Measurements from ENCODE around the gene HCK. TPM values are rescaled to one million over a fixed set of nuclear protein-coding genes. Genes with fewer than 3 reads are reported as not detected.

The HCK gene
- total RNA-seq, 1 donor from 2014 or later: 49.0 TPM

DNA sequence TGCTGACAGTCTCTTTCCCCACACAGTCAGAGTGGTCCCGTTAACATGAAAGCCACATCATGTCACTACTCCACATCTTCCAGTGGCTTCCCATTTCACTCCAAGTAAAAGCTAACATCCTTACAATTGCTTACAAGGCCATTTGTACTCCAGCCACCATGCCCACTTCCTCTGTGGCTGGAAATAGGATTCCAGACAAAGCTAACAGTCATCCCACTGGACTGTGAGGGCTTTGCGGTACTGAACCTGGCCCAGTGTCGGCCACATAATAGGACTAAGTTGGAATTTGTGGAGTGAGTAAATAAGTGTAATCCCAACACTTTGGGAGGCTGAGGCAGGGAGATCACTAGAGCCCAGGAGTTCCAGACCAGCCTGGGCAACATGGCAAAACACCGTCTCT is 31.0 kb upstream of the HCK start:
- intact Hi-C loops (cut with DNase I): loop anchor here (10.0 kb wide), 1 partner anchor 166 kb away; no protein-coding TSS in a partner anchor
- H3K27me3 ChIP-seq: peaks cover 22% of the 10 kb centered on the region
- peaks cover 10% of the 10 kb centered on the region for H3K4me1 ChIP-seq
- H3K4me3 ChIP-seq: no peak overlapping the region
- DNase-seq (no peak), ATAC-seq (no peak)
- TF ChIP-seq, protein P1, sequence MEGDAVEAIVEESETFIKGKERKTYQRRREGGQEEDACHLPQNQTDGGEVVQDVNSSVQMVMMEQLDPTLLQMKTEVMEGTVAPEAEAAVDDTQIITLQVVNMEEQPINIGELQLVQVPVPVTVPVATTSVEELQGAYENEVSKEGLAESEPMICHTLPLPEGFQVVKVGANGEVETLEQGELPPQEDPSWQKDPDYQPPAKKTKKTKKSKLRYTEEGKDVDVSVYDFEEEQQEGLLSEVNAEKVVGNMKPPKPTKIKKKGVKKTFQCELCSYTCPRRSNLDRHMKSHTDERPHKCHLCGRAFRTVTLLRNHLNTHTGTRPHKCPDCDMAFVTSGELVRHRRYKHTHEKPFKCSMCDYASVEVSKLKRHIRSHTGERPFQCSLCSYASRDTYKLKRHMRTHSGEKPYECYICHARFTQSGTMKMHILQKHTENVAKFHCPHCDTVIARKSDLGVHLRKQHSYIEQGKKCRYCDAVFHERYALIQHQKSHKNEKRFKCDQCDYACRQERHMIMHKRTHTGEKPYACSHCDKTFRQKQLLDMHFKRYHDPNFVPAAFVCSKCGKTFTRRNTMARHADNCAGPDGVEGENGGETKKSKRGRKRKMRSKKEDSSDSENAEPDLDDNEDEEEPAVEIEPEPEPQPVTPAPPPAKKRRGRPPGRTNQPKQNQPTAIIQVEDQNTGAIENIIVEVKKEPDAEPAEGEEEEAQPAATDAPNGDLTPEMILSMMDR (IDR thresholded peaks at IDR 0.05): no peak
- H3K36me3 ChIP-seq: no peaks in the 10 kb centered on the region
- no peaks in the 10 kb centered on the region for H3K9me3 ChIP-seq
- no peak overlapping the region for H3K27ac ChIP-seq

GRCh38 chr20:32024683-32025295 is 27.3 kb upstream of the HCK start:
- H3K36me3 ChIP-seq: no peaks in the 10 kb centered on the region
- intact Hi-C loops (cut with DNase I): loop anchor here (10.0 kb wide), 1 partner anchor 170 kb away; no protein-coding TSS in a partner anchor
- no peaks in the 10 kb centered on the region for H3K9me3 ChIP-seq
- peaks cover 3% of the 10 kb centered on the region for H3K4me1 ChIP-seq
- TF ChIP-seq, protein P1 (IDR thresholded peaks at IDR 0.05): no peak
- H3K27ac ChIP-seq: no peak overlapping the region
- H3K27me3 ChIP-seq: peaks cover 17% of the 10 kb centered on the region
- no peak for DNase-seq
- no peak overlapping the region for H3K4me3 ChIP-seq
- ATAC-seq: no peak

- intact Hi-C loops (cut with DNase I): loop anchor here (10.0 kb wide), 1 partner anchor 173 kb away; no protein-coding TSS in a partner anchor
- no peak for DNase-seq
- Histone ChIP-seq H3K4me3 (no peak overlapping the region), H3K4me1 (peaks cover 8% of the 10 kb centered on the region), H3K36me3 (no peaks in the 10 kb centered on the region), H3K27me3 (no peaks in the 10 kb centered on the region), H3K27ac (no peak overlapping the region), H3K9me3 (no peaks in the 10 kb centered on the region)
- TF ChIP-seq, protein P1 (IDR thresholded peaks at IDR 0.05): no peak
- no peak for ATAC-seq
Measured at GRCh38 chr20:32027643-32028042, 24.4 kb upstream of the HCK start.

DNA sequence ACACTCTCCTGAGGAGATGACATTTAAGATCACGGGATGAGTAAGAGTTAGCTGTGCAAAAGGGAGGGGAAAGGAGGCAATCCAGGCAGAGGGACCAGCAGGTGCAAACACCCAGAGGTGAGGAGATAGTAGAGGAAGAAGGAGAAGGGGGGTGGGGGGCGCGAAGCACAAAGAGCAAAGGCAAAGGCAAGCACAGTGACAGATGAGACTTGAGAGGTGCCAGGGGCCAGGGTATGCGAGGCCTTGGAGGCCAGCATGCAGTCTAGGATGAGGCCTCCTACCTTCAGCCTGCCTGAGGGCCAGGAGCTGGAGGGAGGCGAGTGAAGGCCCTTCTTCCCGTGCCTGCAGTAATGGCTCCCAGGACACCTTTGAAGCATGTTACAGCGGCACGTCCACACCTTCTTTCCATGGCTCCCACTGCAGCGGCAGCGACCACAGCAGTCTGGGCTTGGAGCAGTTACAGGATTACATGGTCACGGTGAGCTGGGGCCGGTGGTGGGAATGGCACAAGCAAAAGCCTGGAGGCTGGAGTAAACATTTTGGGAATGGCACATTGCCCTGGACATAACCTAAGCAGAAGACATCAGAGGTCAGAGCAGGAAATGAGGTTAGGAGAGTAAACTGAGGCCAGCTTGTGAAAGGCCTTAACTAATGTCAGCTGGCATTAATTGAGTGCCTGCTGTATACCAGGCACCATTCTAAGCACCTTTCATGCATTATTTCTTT is 23.2 kb upstream of the HCK start:
- intact Hi-C loops (cut with DNase I): loop anchor here (10.0 kb wide), 1 partner anchor 174 kb away; no protein-coding TSS in a partner anchor

GRCh38 chr20:32029561-32029960 is 22.5 kb upstream of the HCK start:
- ATAC-seq (no peak), DNase-seq (no peak)
- Histone ChIP-seq H3K36me3 (no peaks in the 10 kb centered on the region), H3K4me1 (peaks cover 15% of the 10 kb centered on the region), H3K9me3 (no peaks in the 10 kb centered on the region), H3K27me3 (no peaks in the 10 kb centered on the region), H3K4me3 (no peak overlapping the region), H3K27ac (no peak overlapping the region)
- intact Hi-C loops (cut with DNase I): loop anchor here (10.0 kb wide), 1 partner anchor 175 kb away; no protein-coding TSS in a partner anchor
- TF ChIP-seq, protein P1 (IDR thresholded peaks at IDR 0.05): no peak

More for the DNA sequence above, 23.2 kb upstream of the HCK start:
- Histone ChIP-seq H3K4me3 (no peak overlapping the region), H3K9me3 (no peaks in the 10 kb centered on the region), H3K27me3 (no peaks in the 10 kb centered on the region), H3K4me1 (peaks cover 13% of the 10 kb centered on the region), H3K36me3 (no peaks in the 10 kb centered on the region), H3K27ac (no peak overlapping the region)
- ATAC-seq (no peak), DNase-seq (no peak)
- TF ChIP-seq, protein P1 (IDR thresholded peaks at IDR 0.05): no peak
